Lower lobe of right lung (tissue), 2 donors: Measurements from ENCODE around the gene DLG5. TPM values are rescaled to one million over a fixed set of nuclear protein-coding genes. Genes with fewer than 3 reads are reported as not detected.

Experiments used
- ATAC-seq, 2 donors: fragments of 200-7000 bp; cut with Tn5 transposase; one replicate each; pipeline ENCODE4 v1.9.1; 2020 to 2022; ENCODE audit warnings: mild to moderate bottlenecking in 2 of 2, moderate library complexity in 2 of 2
- DNase-seq: peaks from one replicate; pipeline ENCODE4 v3.0.0-alpha.2; 2020
- H3K27ac ChIP-seq: fragments of 200-600 bp; one replicate; pipeline ENCODE4 v1.8.0; 2022
- H3K27me3 ChIP-seq: fragments of 200-600 bp; one replicate; pipeline ENCODE4 v1.8.0; 2022; ENCODE audit warnings: low read depth
- H3K36me3 ChIP-seq: fragments of 200-600 bp; one replicate; pipeline ENCODE4 v1.8.0; 2022; ENCODE audit warnings: mild to moderate bottlenecking
- H3K4me1 ChIP-seq: fragments of 200-600 bp; one replicate; pipeline ENCODE4 v1.8.0; 2022
- H3K4me3 ChIP-seq: fragments of 200-600 bp; one replicate; pipeline ENCODE4 v1.8.0; 2022; ENCODE audit warnings: mild to moderate bottlenecking
- H3K9me3 ChIP-seq: fragments of 200-600 bp; one replicate; pipeline ENCODE4 v1.8.0; 2022
- intact Hi-C: fragments of 100-400 bp; cut with DNase I; formaldehyde crosslinking; loops from one replicate; pipeline ENCODE4 v1.11.0; 2022
- total RNA-seq: library from RNA; stranded (reverse); fragmentation: NEBNext Ultra II Directional; extraction: Animal tissue kit (Norgen Biotek cat#: 25700); gene quantifications from one replicate; pipeline ENCODE4 v1.2.1, GENCODE V29; 2021
- TF ChIP-seq, protein P1 (sequence below): fragments of 200-600 bp; IDR thresholded peaks from one replicate; pipeline ENCODE4 v1.8.0; 2022; ENCODE audit warnings: antibody characterized with exemption, mild to moderate bottlenecking
- donor health status: DM: no; HTN: yes; CAD: no; lungs with severe emphysema.

Gene DLG5
- total RNA-seq, 1 donor from 2014 or later, result 18.7 TPM

DNA sequence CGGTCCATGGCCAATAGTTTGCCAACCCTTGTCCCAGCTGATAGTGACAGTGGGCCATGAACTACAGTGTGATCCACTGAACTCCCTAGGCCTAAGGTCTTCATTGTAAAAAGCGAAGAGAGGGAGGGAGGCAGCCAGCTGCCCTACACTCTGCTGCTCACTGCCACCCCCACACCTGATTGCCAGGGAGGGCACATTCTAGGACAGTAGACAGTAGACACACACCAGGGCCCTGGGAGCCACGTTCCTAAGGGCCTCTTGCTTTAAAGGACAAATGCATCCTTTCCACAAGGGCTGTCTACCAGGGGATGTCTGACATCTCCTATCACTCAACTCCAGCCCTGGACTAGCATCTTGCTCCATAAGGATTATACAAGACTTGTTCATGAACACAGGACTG lies 122.2 kb downstream of the DLG5 start:
- no peak overlapping the region for H3K4me3 ChIP-seq
- peaks cover 88% of the 10 kb centered on the region for H3K36me3 ChIP-seq
- H3K27ac ChIP-seq, result no peak overlapping the region
- TF ChIP-seq, protein P1, sequence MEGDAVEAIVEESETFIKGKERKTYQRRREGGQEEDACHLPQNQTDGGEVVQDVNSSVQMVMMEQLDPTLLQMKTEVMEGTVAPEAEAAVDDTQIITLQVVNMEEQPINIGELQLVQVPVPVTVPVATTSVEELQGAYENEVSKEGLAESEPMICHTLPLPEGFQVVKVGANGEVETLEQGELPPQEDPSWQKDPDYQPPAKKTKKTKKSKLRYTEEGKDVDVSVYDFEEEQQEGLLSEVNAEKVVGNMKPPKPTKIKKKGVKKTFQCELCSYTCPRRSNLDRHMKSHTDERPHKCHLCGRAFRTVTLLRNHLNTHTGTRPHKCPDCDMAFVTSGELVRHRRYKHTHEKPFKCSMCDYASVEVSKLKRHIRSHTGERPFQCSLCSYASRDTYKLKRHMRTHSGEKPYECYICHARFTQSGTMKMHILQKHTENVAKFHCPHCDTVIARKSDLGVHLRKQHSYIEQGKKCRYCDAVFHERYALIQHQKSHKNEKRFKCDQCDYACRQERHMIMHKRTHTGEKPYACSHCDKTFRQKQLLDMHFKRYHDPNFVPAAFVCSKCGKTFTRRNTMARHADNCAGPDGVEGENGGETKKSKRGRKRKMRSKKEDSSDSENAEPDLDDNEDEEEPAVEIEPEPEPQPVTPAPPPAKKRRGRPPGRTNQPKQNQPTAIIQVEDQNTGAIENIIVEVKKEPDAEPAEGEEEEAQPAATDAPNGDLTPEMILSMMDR, result no peak
- ATAC-seq (peak in 1 of 2 donors; percentile 18), DNase-seq (peak; percentile 19)
- H3K4me1 ChIP-seq, result no peaks in the 10 kb centered on the region
- intact Hi-C loops, result no loop called here
- H3K27me3 ChIP-seq, result no peaks in the 10 kb centered on the region
- H3K9me3 ChIP-seq, result no peaks in the 10 kb centered on the region

DNA sequence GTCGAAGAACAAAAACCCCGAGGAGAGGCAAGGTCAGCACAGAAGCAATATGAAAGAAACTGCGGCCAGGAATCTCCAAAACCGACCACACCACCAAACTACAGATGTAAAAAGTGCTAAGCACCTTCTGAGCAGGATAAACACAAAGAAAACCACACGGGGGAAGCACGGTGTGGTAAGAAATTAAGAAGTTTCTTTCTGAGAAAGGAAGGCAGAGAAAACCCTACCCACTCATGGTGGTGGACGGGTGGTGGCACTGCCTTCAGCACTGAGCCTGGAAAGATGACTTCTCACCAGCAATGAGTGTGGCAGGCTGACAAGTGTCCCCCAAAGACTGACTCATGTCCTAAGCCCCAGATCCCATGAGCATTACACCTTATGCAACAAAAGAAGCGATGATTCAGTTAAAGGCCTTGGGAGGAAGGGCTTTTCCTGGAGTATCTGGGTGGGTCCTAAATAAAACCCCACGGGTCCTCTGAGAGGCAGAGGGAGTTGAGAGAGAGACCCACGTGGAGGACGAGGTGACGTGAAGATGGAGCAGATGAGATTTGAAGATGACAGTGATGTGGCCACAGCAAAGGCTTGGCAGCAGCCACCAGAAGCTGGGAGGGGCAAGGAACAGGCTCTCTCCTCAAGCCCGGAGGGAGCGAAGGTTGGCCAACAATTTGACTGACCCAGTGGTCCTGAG lies 124.9 kb downstream of the DLG5 start:
- Histone ChIP-seq H3K27ac (no peak overlapping the region), H3K4me1 (no peaks in the 10 kb centered on the region), H3K9me3 (no peaks in the 10 kb centered on the region), H3K27me3 (no peaks in the 10 kb centered on the region), H3K4me3 (no peak overlapping the region), H3K36me3 (peaks cover 86% of the 10 kb centered on the region)
- TF ChIP-seq, protein P1, result no peak
- DNase-seq, result peak; percentile 10
- intact Hi-C loops, result no loop called here
- ATAC-seq, result no peak

DNA sequence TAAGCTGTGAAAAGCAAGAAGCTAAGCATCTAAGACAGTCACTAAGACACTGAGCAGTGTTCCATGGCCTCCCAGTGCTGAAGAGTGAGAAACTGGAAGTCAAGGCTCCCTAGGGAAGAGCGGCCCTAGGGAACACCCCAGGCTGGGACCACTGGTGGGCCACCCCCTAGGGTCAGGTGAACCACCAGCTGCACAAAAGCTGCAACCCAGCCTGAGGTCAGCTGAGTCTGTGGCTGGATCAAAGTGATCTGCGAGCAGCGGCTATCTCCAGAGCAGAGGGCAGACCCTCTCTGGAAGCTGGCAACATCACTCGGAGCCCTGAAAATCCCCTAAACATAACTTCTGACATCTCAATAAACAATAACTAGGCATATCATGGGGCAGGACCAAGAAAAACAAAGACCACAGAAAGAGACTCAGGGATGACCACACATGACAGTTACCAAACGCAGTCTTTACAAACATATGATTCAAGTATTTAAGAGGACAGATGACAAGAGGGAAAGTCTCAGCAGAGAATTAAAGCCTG lies 125.8 kb downstream of the DLG5 start:
- TF ChIP-seq, protein P1, result no peak
- no peaks in the 10 kb centered on the region for H3K27me3 ChIP-seq
- peaks cover 86% of the 10 kb centered on the region for H3K36me3 ChIP-seq
- no peaks in the 10 kb centered on the region for H3K4me1 ChIP-seq
- no peaks in the 10 kb centered on the region for H3K9me3 ChIP-seq
- DNase-seq (peak; percentile 17), ATAC-seq (no peak)
- H3K27ac ChIP-seq, result no peak overlapping the region
- H3K4me3 ChIP-seq, result no peak overlapping the region
- intact Hi-C loops, result no loop called here

DNA sequence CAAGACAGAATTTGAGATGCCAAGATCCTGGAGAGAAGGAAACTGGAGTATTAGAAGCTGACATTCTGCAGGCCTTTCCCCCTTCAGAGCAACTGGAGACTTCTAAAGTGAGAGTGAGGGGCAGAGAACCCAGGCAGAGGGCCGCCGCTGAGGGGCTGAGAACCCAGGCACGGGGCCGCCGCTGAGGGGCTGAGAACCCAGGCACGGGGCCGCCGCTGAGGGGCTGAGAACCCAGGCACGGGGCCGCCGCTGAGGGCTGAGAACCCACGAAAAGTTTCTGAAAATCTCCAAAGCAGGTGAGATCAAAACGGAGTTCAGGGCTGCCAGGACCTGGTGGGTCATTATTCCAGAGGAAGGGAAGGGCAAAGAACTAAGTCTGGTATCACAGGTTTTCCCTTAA lies 126.2 kb downstream of the DLG5 start:
- Histone ChIP-seq H3K27ac (no peak overlapping the region), H3K36me3 (peaks cover 86% of the 10 kb centered on the region), H3K27me3 (no peaks in the 10 kb centered on the region), H3K4me1 (no peaks in the 10 kb centered on the region), H3K9me3 (no peaks in the 10 kb centered on the region), H3K4me3 (no peak overlapping the region)
- ATAC-seq, result no peak
- intact Hi-C loops, result no loop called here
- peak; percentile 11 for DNase-seq
- TF ChIP-seq, protein P1, result no peak

DNA sequence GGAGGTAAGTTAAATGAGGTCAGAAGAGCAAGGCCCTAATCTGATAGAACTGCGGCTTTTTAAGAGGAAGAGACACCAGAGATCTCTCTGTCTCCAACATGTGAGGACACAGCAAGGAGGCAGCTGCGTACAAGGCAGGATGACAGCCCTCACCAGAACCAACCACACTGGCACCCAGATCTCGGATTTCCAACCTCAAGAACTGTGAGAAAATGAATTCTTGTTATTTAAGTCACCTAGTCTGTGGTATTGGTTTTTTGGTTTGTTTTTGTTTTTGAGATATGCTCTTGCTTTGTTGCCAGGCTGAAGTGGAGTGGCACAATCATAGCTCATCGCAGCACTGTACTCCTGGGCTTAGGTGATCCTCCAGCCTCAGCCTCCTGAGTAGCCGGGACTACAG lies 127.2 kb downstream of the DLG5 start:
- intact Hi-C loops, result no loop called here
- Histone ChIP-seq H3K4me1 (no peaks in the 10 kb centered on the region), H3K9me3 (no peaks in the 10 kb centered on the region), H3K27me3 (no peaks in the 10 kb centered on the region), H3K4me3 (no peak overlapping the region), H3K27ac (no peak overlapping the region), H3K36me3 (peaks cover 86% of the 10 kb centered on the region)
- DNase-seq, result peak; percentile 7
- ATAC-seq, result no peak
- TF ChIP-seq, protein P1, result no peak
